Activated CD4-positive, alpha-beta T cell treated with anti-CD3 and anti-CD28 coated beads, Interleukin-2, amount 10 ng/mL, durations not matched to agents 24 days and 14 days (primary cell): ENCODE measurements around the gene TSPAN17. TPM values are rescaled to one million over a fixed set of nuclear protein-coding genes. Genes with fewer than 3 reads are reported as not detected.

Experiments used
- DNase-seq: peaks from one replicate; pipeline ENCODE4 v3.0.0; 2022
- H3K27ac Mint-ChIP-seq: one replicate; pipeline ENCODE4 v1.8.0; 2022; ENCODE audit warnings: mild to moderate bottlenecking, mixed read lengths
- H3K27me3 Mint-ChIP-seq: one replicate; pipeline ENCODE4 v1.8.0; 2022; ENCODE audit warnings: mixed read lengths
- H3K36me3 Mint-ChIP-seq: one replicate; pipeline ENCODE4 v1.8.0; 2022; ENCODE audit warnings: low read depth, mild to moderate bottlenecking, mixed read lengths
- H3K4me1 Mint-ChIP-seq: one replicate; pipeline ENCODE4 v1.8.0; 2021; ENCODE audit warnings: mixed read lengths
- H3K4me3 Mint-ChIP-seq: one replicate; pipeline ENCODE4 v1.8.0; 2022; ENCODE audit warnings: mild to moderate bottlenecking, moderate library complexity, mixed read lengths
- H3K9me3 Mint-ChIP-seq: one replicate; pipeline ENCODE4 v1.8.0; 2021; ENCODE audit warnings: mixed read lengths
- intact Hi-C: fragments of 100-400 bp; cut with micrococcal nuclease; formaldehyde crosslinking; loops from one replicate; pipeline ENCODE4 v1.15.1; 2023
- total RNA-seq: library from RNA; stranded (reverse); gene quantifications from 2 replicates; pipeline ENCODE4 v1.2.3, GENCODE V29; 2022

The TSPAN17 gene
- total RNA-seq, 1 donor from 2014 or later, result 32.0 TPM

DNA sequence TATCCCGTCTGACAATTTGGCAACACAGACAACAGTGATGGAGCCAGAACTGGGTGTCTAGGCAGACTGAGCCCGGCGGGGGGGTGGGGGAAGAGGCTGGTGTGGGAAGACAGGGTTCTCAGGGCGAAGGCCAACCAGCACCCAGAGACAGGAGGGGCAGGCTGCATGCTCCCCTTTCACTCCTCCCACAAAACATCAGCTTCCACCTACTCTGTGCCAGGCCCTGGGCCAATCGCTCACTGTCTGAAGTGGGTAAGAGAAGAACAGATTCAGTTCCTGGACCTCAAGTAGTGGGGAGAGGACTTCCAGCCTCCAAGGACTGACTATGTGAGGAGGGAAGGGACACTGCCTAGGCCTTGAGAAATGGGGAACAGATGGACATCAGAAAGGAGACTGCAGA lies 19.7 kb upstream of the TSPAN17 start:
- Mint-ChIP-seq H3K9me3 (no peaks in the 10 kb centered on the region), H3K4me3 (no peak overlapping the region), H3K27ac (no peak overlapping the region), H3K27me3 (peaks cover 73% of the 10 kb centered on the region), H3K36me3 (no peaks in the 10 kb centered on the region), H3K4me1 (peaks cover 9% of the 10 kb centered on the region)
- DNase-seq, result no peak
- intact Hi-C loops, result no loop called here

GRCh38 chr5:176628406-176629228 lies 18.7 kb upstream of the TSPAN17 start:
- DNase-seq, result no peak
- Mint-ChIP-seq H3K27ac (no peak overlapping the region), H3K9me3 (no peaks in the 10 kb centered on the region), H3K36me3 (no peaks in the 10 kb centered on the region), H3K4me1 (peaks cover 9% of the 10 kb centered on the region), H3K27me3 (peaks cover 76% of the 10 kb centered on the region), H3K4me3 (peak overlapping the region; percentile 3)
- intact Hi-C loops, result no loop called here

- DNase-seq, result no peak
- Mint-ChIP-seq H3K4me1 (peaks cover 9% of the 10 kb centered on the region), H3K27ac (no peak overlapping the region), H3K27me3 (peaks cover 77% of the 10 kb centered on the region), H3K9me3 (no peaks in the 10 kb centered on the region), H3K36me3 (no peaks in the 10 kb centered on the region), H3K4me3 (no peak overlapping the region)
- intact Hi-C loops, result no loop called here
These were observed 17.9 kb upstream of the TSPAN17 start for GRCh38 chr5:176629317-176629852.

DNA sequence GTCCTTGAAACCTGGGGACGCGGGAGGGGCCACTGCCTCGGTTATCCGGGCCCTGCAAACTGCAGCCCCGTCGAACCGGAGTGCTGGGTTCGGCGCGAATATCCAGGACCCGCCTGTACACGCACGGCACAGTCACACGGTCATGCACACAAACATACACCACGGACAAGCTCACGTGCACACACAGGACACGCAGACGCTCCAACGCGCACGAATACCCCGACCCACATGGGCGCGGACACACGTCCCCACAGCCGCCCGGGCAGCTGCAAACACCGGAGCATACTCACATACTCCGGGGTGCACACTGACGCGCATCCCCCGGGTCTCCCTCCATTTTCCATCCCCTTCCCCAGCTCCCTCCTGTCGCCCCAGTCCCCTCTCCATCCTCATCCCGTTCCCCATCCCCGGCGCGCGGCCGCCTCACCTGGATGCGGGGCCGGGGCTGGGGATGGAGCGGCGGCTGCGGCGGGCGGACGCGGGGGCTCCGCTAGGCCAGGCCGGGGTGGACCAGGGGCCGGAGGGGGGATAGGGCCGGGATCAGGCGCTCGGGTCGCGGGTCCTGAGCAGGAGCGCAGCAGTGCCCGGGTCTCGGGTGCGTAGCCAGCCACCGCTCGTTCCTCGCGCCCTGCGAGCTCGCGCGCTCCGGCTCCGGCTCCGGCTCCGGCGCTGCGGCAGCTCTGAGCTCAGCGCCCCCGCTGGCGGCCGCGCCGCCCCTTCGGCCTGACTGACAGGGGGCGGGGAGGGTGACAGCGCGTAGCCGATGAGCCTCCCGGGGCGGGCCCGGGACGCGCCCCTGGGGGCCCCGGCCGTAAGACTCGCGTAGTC lies 17.2 kb upstream of the TSPAN17 start, which contains the start of the genes EIF4E1B and SNCB:
TSS of gene EIF4E1B (plus strand) at position 823 of the 828 bp plus-strand sequence. CDS start 12,113 bp downstream, outside the sequence.
TSS of gene SNCB (minus strand) at position 682 of the 828 bp plus-strand sequence. CDS start 880 bp downstream, outside the sequence.
- peaks cover 80% of the 10 kb centered on the region for H3K27me3 Mint-ChIP-seq
- H3K36me3 Mint-ChIP-seq, result no peaks in the 10 kb centered on the region
- peak within 1 kb of the TSS; percentile 51 for H3K4me3 Mint-ChIP-seq
- H3K27ac Mint-ChIP-seq, result peak within 1 kb of the TSS; percentile 53
- H3K9me3 Mint-ChIP-seq, result no peaks in the 10 kb centered on the region
- DNase-seq, result peak; percentile 85
- intact Hi-C loops, result no loop called here
- H3K4me1 Mint-ChIP-seq, result peaks cover 9% of the 10 kb centered on the region

GRCh38 chr5:176630681-176631222 lies 16.5 kb upstream of the TSPAN17 start:
- Mint-ChIP-seq H3K27me3 (peaks cover 80% of the 10 kb centered on the region), H3K27ac (peak overlapping the region; percentile 53), H3K9me3 (no peaks in the 10 kb centered on the region), H3K4me1 (peaks cover 9% of the 10 kb centered on the region), H3K4me3 (peak overlapping the region; percentile 51), H3K36me3 (no peaks in the 10 kb centered on the region)
- DNase-seq, result no peak
- intact Hi-C loops, result no loop called here

DNA sequence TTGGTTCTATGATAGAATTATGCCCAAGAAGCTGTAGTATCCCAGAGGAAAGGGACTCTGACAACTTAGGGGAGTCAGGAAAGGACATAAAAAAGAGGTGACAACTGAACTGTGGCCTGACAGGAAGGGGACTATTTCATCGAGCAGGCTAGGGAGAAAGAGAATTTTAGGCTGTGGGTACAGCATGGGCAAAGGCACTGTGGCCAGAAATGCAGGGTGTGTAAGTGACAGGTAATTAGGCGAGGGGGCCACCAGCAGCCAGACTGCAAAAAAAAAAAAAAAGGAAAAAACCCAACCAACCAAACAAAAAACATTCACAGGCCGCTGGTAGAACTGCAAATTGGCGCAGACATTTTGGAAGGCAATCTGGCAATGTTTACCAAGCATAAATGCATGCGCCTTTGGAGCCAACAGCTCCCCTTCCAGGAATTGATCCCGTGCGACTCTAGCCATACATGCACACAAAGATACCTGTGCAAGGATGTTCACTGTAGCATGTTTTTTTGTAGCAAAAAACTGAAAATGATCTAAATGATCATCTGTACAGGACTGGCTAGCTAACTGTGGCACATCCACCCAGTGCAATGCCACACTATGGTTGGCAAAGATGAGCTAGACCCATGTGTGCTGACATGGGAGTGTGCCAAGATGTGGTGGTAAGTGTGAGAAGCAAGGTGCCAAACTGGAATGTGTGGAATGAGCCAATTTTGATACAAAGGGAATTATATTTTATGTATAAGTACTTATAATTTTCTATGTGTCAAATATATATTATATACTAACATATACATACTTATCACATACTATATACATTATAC lies 15.7 kb upstream of the TSPAN17 start:
- H3K4me1 Mint-ChIP-seq, result peaks cover 9% of the 10 kb centered on the region
- H3K27ac Mint-ChIP-seq, result no peak overlapping the region
- H3K4me3 Mint-ChIP-seq, result no peak overlapping the region
- DNase-seq, result no peak
- no peaks in the 10 kb centered on the region for H3K9me3 Mint-ChIP-seq
- intact Hi-C loops, result no loop called here
- peaks cover 79% of the 10 kb centered on the region for H3K27me3 Mint-ChIP-seq
- H3K36me3 Mint-ChIP-seq, result no peaks in the 10 kb centered on the region

DNA sequence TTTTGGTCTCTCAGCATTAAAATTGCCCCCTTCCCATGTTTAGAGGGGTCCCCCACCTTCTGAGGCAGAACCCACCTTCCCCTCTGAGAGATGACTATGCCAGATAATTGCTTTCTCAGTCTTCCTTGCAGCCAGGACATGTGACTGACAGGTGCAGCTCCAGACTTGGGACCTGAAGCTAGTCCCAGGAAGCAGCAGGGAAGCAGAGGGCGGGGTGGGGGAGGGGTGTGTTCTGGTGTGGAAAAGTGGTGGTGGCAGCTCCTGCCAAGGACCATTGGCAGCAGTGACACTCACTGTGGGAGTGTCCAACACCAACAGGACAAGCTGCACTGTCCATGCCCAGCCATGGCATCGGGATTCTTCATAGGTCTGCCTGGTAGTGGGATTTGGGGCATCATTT lies 14.5 kb upstream of the TSPAN17 start:
- H3K36me3 Mint-ChIP-seq, result no peaks in the 10 kb centered on the region
- H3K27me3 Mint-ChIP-seq, result peaks cover 78% of the 10 kb centered on the region
- H3K27ac Mint-ChIP-seq, result no peak overlapping the region
- H3K9me3 Mint-ChIP-seq, result no peaks in the 10 kb centered on the region
- intact Hi-C loops, result no loop called here
- no peak for DNase-seq
- peaks cover 9% of the 10 kb centered on the region for H3K4me1 Mint-ChIP-seq
- H3K4me3 Mint-ChIP-seq, result no peak overlapping the region

DNA sequence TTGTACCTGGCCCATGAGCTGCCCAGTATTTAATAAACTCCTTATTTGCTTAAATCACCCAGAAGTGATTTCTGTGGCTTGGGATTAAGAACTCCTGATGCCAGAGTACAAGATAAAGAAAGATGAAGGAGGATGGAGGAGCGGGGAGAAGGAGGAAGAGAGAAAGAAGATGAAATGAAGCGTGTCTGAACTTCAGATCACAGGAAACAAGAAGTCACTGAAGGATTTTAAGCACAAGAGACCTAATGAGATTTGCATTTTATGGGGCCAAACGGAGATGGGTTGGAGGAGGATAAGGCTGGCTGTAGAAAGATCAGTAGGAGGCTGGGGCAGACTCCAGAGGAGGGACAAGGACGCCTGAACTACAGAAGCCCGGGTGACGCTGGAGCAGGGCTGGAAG lies 13.7 kb upstream of the TSPAN17 start:
- Mint-ChIP-seq H3K9me3 (no peaks in the 10 kb centered on the region), H3K4me1 (peaks cover 6% of the 10 kb centered on the region), H3K4me3 (no peak overlapping the region), H3K27ac (no peak overlapping the region), H3K36me3 (no peaks in the 10 kb centered on the region), H3K27me3 (peaks cover 75% of the 10 kb centered on the region)
- no peak for DNase-seq
- intact Hi-C loops, result no loop called here

- H3K4me1 Mint-ChIP-seq, result no peaks in the 10 kb centered on the region
- H3K4me3 Mint-ChIP-seq, result no peak overlapping the region
- H3K9me3 Mint-ChIP-seq, result no peaks in the 10 kb centered on the region
- H3K36me3 Mint-ChIP-seq, result no peaks in the 10 kb centered on the region
- H3K27me3 Mint-ChIP-seq, result peaks cover 55% of the 10 kb centered on the region
- intact Hi-C loops, result no loop called here
- H3K27ac Mint-ChIP-seq, result no peak overlapping the region
- no peak for DNase-seq
These were observed 10.9 kb upstream of the TSPAN17 start for GRCh38 chr5:176636426-176636825.

DNA sequence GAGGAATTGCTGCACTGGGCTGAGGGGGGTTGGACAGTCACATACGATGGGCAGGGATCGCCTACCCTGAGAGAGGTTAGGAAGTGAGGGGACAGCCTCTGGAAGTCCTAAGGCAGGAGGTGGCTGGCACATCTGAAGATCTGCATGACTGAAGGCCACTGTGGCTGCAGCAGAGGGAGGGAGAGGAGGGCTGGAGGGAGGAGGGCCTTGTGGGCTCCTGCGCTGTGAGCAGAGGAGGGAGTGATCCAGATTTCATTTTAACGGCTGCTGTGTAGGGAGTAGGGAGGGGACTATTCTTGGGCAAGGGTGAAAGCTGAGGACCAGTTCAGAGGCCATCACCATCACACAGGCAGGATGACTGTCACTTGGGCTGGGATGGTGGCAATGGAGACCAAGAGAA lies 9.7 kb upstream of the TSPAN17 start:
- H3K27ac Mint-ChIP-seq, result no peak overlapping the region
- peaks cover 45% of the 10 kb centered on the region for H3K27me3 Mint-ChIP-seq
- no peak for DNase-seq
- intact Hi-C loops, result no loop called here
- H3K4me3 Mint-ChIP-seq, result no peak overlapping the region
- H3K4me1 Mint-ChIP-seq, result no peaks in the 10 kb centered on the region
- H3K36me3 Mint-ChIP-seq, result no peaks in the 10 kb centered on the region
- H3K9me3 Mint-ChIP-seq, result no peaks in the 10 kb centered on the region

DNA sequence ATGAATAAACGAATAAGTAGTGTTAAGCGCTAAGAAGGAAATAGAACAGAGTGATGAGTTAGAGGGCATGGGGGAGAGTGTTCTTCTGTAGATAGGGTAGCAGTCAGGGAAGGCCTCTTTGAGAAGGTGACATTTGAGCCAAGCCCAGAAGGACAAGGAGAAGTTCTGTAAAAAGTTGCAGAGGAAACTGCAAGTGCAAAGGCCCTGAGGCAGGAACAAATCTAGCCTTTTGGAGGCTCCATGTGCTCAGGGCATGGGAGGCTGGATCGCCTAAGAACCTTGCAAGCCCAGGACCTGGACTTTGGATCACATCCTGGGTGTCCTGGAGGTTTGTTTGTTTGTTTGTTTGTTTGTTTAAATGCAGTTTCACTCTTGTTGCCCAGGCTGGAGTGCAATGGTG lies 8.8 kb upstream of the TSPAN17 start:
- Mint-ChIP-seq H3K27me3 (peaks cover 39% of the 10 kb centered on the region), H3K4me3 (no peak overlapping the region), H3K9me3 (no peaks in the 10 kb centered on the region), H3K36me3 (no peaks in the 10 kb centered on the region), H3K4me1 (no peaks in the 10 kb centered on the region), H3K27ac (no peak overlapping the region)
- DNase-seq, result no peak
- intact Hi-C loops, result no loop called here

DNA sequence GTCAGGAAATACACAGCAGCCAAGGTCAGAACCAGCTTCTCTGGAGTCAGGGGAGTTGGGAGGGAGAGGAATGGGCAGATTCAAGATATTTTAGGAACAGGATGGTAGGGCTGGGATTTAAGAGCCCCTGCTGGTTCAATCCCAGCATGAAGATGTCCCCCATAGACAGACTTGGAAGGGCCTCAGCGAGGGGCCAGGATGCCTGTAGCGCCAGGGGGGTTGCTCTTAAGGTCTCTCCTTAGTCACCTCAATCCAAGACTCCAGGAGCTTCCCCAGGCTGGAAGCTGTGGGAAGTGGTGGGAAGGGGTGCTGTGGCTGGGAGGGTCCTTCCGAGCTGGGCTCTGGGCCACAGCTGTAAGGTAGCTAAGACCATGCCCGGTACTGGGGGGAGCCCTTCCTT lies 8.1 kb upstream of the TSPAN17 start:
- H3K27ac Mint-ChIP-seq, result no peak overlapping the region
- H3K4me3 Mint-ChIP-seq, result no peak overlapping the region
- DNase-seq, result no peak
- H3K36me3 Mint-ChIP-seq, result no peaks in the 10 kb centered on the region
- H3K27me3 Mint-ChIP-seq, result peaks cover 31% of the 10 kb centered on the region
- intact Hi-C loops, result no loop called here
- H3K9me3 Mint-ChIP-seq, result no peaks in the 10 kb centered on the region
- no peaks in the 10 kb centered on the region for H3K4me1 Mint-ChIP-seq

DNA sequence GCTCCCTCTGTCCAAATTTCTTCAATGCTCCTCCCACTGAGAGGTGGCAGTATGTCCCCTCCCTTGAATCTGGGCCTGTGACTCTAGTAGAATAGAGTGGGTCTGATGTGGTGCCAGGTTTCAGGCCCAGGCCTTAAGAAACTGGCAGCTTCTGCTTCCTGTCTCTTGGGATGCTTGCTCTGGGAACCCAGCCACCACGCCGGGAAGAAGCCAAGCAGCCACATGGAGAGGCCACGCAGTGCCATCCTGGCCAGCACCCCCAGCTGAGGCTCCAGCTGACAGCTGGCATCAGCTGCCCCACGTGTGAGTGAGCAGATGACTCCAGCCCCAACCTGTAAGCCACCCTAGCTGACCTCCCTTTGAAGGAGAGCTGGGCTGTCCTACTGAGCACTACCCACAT lies 7.3 kb upstream of the TSPAN17 start:
- Mint-ChIP-seq H3K4me1 (no peaks in the 10 kb centered on the region), H3K27ac (no peak overlapping the region), H3K4me3 (no peak overlapping the region), H3K27me3 (peaks cover 27% of the 10 kb centered on the region), H3K9me3 (no peaks in the 10 kb centered on the region), H3K36me3 (no peaks in the 10 kb centered on the region)
- intact Hi-C loops, result no loop called here
- DNase-seq, result no peak
